Neutrophil (primary cell): ENCODE results near the gene CDK11A.

Experiments used
- H3K27ac ChIP-seq: fragments of 200-600 bp; sonication (generic); 2 replicates; pipeline ENCODE4 v1.5.1; 2016; ENCODE audit warnings: mild to moderate bottlenecking, moderate library complexity
- H3K27me3 ChIP-seq: fragments of 200-600 bp; sonication (generic); 2 replicates; pipeline ENCODE4 v1.6.0; 2016; ENCODE audit warnings: mild to moderate bottlenecking
- H3K36me3 ChIP-seq: fragments of 200-600 bp; sonication (generic); 2 replicates; pipeline ENCODE4 v1.5.1; 2017
- H3K4me1 ChIP-seq, 2 experiments: fragments of 200-600 bp in 1 of 2; sonication (generic) in 1 of 2; 1 replicate in 1 of 2; 2 replicates in 1 of 2; pipeline versions ENCODE4 v1.5.1 to v1.6.1; 2013 to 2016; ENCODE audit warnings: low read depth in 1 of 2, low read length in 1 of 2, mild to moderate bottlenecking in 1 of 2, moderate library complexity in 1 of 2; ENCODE audit not compliant: control insufficient read depth in 1 of 2, insufficient read depth in 1 of 2
- H3K4me3 ChIP-seq, 2 experiments: fragments of 200-600 bp in 1 of 2; sonication (generic) in 1 of 2; 1 replicate in 1 of 2; 2 replicates in 1 of 2; pipeline ENCODE4 v1.5.1; 2013 to 2016; ENCODE audit warnings: low read depth in 1 of 2, low read length in 1 of 2, mild to moderate bottlenecking in 1 of 2, moderate library complexity in 1 of 2
- H3K9me3 ChIP-seq: fragments of 200-600 bp; sonication (generic); 2 replicates; pipeline ENCODE4 v1.5.1; 2016
- CTCF ChIP-seq: fragments of 200-600 bp; sonication (generic); IDR thresholded peaks from 2 replicates; pipeline ENCODE4 v1.5.1; 2016; ENCODE audit warnings: antibody characterized with exemption

CDK11A gene

GRCh38 chr1:1756661-1757421, 32.7 kb upstream of the CDK11A start:
- Histone ChIP-seq H3K36me3 (peaks cover 99% of the 10 kb centered on the region), H3K27ac (peak overlapping the region; percentile 13)

DNA sequence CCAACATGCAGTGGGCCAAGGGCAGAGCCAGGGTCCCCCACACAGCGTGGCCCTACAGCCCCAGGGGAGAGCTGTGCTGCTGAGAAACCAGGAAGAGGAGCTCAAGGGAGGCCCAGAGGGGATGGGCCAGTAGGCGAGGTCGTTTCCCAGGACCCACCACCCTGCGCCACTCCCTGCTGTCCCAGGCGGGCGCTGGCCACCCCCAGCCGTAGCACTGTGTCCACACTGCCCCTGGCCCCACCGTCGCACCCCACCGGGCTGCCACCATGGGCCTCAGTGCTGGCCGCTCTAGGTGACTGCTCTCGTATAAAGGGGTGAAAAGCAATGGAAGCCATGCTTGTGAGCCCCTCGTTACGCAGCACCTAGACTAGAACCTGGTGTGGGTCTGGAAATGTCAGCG, 31.7 kb upstream of the CDK11A start:
- H3K36me3 ChIP-seq: peaks cover 89% of the 10 kb centered on the region
- no peak overlapping the region for H3K4me3 ChIP-seq
- H3K4me1 ChIP-seq: peaks cover 22 to 27% of the 10 kb centered on the region in 2 experiments
- H3K27ac ChIP-seq: peak overlapping the region; percentile 23
- peaks cover 7% of the 10 kb centered on the region for H3K9me3 ChIP-seq
- TF ChIP-seq CTCF: no peak
- H3K27me3 ChIP-seq: no peaks in the 10 kb centered on the region

More at GRCh38 chr1:1756661-1757421, 32.7 kb upstream of the CDK11A start:
- H3K4me1 ChIP-seq: peaks cover 25 to 30% of the 10 kb centered on the region in 2 experiments
- TF ChIP-seq CTCF: no peak
- no peaks in the 10 kb centered on the region for H3K27me3 ChIP-seq
- H3K4me3 ChIP-seq: no peak overlapping the region
- H3K9me3 ChIP-seq: peaks cover 7% of the 10 kb centered on the region

GRCh38 chr1:1755426-1755825, 31.3 kb upstream of the CDK11A start:
- TF ChIP-seq CTCF: no peak
- Histone ChIP-seq H3K4me3 (no peak overlapping the region), H3K9me3 (peaks cover 7% of the 10 kb centered on the region), H3K4me1 (peaks cover 22 to 27% of the 10 kb centered on the region in 2 experiments), H3K27me3 (no peaks in the 10 kb centered on the region), H3K27ac (peak overlapping the region; percentile 23), H3K36me3 (peaks cover 85% of the 10 kb centered on the region)

GRCh38 chr1:1754051-1754815, 30.1 kb upstream of the CDK11A start:
- Histone ChIP-seq H3K9me3 (peaks cover 7% of the 10 kb centered on the region), H3K27ac (peak overlapping the region; percentile 56), H3K4me1 (peaks cover 17 to 18% of the 10 kb centered on the region in 2 experiments), H3K27me3 (no peaks in the 10 kb centered on the region), H3K36me3 (peaks cover 73% of the 10 kb centered on the region), H3K4me3 (no peak overlapping the region)
- no peak for TF ChIP-seq CTCF

DNA sequence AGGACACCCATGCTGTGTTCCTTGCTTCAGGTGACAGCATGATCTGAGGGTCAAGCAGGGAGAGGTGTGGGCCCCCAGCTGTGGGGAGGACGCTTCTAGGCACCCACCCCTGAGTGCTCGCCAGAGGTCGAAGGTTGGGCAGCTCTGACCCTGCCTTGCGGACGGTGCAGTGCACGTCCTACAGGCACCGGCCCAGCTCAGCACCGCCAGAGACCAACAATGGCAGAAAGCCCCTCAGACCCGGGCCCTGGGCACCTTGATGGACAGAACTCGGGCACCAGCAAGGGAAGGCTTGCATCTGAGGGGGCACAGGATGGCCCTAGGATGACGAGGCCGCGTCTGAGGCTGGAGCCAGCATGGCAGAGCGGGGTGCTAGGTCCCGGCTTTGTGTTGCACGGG, 29.4 kb upstream of the CDK11A start:
- Histone ChIP-seq H3K4me3 (no peak overlapping the region), H3K27me3 (no peaks in the 10 kb centered on the region), H3K36me3 (peaks cover 67% of the 10 kb centered on the region), H3K9me3 (peaks cover 7% of the 10 kb centered on the region), H3K27ac (peak overlapping the region; percentile 56), H3K4me1 (peaks cover 16 to 17% of the 10 kb centered on the region in 2 experiments)
- no peak for TF ChIP-seq CTCF
